NCI-H524 (cell line): Measurements from ENCODE around the gene TIMP3.

Experiments
- DNase-seq, 2 experiments: peaks; one replicate each; lab custom pipeline; 2025; lab: John Stamatoyannopoulos, UW

TIMP3 gene

DNA sequence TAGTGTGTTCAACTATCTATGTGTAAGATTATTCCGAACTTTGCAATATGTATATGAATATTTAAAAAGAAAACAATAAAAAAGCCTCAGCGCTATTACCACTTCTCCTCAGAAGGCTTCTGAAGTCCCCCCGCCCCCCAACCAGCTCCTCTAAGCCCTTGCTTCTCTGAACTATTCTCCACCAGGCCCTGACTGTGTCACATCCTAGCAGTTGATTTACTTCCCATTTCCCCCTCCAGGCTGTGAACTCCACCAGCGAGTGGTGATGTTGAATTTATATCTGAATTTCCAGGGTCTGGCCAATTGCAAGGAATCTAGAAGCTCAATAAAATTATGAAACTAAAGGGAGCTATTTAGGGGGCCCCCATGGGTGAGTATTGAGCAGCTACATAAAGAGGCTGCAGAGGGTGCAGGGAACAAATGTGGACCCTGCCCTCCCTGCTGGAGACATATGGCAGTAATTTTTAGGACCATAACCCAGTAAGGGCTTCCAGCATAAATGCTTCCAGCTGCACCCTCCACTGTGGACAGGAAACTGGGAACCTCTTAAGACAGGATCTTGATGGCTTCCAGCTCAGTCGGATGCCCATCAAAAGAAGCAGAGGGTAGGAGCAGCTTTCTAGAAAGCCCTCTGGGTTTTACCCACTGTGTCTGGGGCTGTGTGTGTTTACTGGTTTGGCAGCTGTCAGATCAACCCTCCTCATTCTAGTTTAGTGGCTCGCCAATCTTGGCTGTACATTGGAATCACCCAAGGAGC lies 81.4 kb downstream of the TIMP3 start:
- peak in 1 of 2 experiments; percentile 23 for DNase-seq

DNA sequence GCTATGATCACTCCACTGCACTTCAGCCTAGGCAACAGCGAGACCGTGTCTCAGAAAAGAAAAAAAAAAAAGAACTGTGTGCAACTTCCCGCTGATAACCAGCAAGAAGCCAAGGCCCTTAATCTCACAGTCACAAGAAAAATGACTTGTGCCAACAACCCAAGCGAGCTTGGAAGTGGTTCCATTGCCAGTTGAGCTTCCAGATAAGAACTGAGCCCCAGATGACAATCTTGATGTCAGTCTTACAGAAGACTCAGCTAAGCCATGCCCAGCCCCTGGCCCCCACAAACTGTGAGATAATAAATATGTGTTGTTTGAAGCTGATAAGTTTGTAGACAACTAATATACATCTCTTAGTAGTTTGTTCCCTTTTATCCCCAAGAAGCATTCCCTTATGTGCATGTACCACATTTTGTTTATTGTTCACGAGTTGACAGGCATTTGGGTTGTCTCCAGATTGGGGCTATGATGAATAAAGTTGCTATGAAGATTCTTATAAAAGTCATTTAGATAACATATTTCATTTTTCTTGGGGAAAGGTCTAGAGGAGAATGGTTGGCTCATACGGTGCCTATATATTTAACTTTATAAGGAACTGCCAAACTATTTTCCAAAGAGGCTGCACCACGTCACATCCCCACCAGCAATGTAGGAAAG lies 85.9 kb downstream of the TIMP3 start:
- no peak for DNase-seq

DNA sequence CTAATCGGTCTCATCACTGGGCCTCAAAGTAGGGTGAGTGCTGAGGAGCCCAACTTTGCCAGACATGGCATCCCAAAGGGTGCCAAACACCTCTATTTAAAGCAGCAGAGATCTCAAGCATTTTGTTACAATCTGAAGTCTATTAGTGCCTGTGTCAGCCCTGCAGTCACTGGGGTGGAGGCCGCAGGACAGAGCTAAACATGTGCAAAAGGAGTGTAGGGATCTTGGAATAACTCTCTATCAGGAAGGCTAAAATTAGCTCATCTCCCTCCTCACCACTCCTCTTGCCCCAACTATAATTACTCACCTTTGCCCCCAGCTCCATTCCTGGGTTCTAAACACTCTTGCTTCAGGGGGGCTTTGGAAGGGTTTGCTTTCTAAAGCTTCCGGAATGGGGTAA lies 87.5 kb downstream of the TIMP3 start:
- DNase-seq, result no peak

DNA sequence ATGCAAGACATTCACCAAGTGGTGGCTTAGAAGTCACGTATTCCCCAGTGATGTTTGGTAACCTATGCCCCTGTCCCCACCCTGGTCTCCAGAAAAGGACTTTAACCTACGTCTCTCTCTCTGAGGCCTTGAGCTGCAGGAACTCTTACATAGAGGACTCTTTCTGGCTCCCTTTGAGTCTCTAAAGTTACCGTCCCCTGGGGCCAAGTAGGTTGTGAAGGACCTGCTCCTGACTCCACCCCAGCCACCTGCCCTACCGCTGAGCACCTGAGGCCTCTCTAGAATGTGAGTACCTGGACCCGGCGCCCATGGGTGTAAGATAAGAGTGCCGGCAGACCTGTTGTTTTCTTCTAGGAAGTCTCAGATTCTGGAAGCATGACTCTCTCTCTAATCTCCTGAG lies 95.4 kb downstream of the TIMP3 start:
- DNase-seq, result no peak

DNA sequence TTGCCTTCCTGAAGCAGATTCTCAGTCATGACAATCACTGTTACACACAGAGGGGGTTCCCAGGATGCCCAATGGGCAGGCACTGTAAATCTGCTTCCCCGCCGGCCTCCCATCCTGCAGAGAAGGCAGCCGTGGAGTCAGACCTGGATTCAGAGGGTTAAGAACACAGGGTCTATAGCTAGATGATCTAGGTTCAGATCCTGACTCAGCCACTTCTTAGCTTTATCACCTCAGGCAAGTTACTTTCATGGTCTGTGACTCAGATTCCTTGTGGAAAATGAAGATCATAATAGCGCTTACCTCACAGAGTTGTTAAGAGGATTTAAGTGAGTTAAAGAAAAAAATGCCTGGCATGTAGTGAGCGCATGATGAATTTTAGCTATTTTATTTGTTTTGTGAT lies 95.9 kb downstream of the TIMP3 start:
- no peak for DNase-seq

DNA sequence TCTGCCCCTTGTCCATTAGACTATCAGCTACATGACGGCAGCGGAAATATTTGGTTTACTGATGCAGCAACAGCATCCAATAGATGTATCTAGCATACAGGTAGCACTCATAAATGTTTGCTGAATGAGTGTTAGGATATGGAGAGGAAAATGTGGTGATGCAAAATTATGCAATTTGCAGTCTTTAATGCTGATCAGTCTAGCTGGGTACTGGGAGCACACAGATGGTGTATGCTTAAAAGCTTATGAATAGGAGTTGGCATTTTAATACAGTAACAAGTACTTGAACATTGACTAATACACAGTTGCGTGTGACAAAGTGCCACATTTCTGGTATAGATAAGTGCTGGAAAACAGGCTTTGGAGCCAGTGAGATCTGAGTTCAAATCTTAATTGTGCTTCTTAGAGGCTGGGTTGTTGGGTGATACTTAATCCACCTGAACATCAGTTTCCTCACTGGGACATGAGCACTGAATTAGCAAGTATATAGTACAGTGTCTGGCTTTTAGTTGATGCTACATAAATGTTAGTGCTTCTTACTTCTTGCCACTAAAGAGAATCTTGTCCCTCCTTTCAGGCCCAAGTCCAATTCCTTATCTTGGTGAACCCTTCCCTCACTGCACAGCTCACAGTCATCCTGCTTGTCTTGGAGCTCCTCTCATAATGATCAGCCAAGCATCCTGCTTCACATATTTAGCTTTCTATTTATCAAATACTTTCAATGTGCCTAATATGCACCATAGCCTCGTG lies 99.6 kb downstream of the TIMP3 start:
- peak in 1 of 2 experiments; percentile 17 for DNase-seq

DNA sequence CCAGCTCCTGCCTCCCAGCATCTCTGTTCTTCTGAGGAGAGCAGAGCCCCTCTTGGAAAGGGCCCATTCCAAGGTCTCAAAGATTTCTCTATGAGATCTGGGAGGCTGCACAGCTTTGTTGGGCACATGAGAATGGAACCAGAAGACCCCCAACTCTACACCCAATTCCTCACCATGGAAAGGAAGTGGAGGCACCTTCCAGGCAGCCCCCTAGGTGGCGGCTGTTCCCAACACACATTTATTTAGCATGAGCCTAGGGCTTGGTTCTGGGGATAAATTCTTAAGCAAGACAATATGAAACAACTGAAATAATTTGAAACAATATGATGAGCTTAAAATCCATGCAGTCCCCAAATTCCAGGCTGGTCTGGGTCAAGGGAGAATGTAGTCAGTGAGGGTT lies 100.4 kb downstream of the TIMP3 start:
- no peak for DNase-seq

DNA sequence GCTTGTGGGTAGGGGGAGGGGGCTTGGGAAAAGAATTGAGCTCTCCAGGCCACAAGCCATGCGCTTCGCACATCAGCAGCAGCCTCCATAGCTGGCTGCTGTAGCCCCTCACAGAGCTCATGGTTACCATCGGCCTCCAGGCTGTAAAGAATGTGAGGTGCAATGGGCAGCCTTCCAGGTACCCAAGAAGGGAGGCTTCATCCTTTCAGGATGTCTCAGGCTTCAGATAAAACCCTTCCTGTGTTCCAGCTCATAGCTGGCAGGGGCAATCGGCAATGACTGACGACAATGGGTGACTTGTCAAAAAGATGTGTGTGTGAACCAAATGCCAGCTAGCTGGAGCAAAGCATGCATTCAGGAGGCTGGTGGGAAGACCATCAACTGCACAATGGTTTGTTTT lies 102.0 kb downstream of the TIMP3 start:
- no peak for DNase-seq

DNA sequence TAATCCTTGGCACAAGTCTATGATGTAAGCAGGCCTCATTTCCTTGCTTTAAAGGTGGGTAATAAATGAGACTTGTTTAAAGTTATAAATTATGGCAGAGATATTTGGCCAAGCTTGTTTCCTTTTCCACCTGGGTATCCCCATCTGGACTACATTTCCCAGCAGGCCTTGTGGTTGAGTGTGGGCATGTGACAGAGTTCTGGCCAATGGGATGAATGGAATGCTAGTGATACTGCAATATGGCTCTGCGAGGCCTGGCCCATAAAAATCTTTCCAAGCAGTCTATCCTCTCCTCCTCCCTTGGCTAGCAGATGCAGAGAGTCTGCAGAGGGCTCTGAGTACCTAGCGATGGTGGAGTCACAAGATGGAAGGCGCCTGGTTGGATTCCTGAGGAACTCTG lies 102.5 kb downstream of the TIMP3 start:
- peak in 1 of 2 experiments; percentile 36 for DNase-seq

DNA sequence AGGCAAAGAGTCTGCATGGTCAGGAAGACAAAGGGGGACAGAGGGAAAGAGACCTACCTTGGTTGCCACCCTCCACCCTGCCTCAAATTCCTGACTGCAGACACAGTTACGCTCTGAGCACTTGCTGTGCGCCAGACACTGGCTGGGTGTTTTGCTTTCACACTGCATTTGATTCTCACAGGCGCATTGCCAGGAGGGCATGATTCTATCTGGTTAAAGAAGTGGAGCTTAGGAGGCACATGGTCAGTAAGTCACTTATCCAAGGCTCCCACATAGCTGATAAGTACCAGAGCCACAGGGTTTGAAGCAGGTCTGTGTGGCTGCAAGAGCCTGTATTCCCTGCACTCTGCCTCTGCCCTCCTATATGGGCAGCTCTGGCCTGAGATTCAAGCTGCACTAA lies 103.9 kb downstream of the TIMP3 start:
- no peak for DNase-seq

DNA sequence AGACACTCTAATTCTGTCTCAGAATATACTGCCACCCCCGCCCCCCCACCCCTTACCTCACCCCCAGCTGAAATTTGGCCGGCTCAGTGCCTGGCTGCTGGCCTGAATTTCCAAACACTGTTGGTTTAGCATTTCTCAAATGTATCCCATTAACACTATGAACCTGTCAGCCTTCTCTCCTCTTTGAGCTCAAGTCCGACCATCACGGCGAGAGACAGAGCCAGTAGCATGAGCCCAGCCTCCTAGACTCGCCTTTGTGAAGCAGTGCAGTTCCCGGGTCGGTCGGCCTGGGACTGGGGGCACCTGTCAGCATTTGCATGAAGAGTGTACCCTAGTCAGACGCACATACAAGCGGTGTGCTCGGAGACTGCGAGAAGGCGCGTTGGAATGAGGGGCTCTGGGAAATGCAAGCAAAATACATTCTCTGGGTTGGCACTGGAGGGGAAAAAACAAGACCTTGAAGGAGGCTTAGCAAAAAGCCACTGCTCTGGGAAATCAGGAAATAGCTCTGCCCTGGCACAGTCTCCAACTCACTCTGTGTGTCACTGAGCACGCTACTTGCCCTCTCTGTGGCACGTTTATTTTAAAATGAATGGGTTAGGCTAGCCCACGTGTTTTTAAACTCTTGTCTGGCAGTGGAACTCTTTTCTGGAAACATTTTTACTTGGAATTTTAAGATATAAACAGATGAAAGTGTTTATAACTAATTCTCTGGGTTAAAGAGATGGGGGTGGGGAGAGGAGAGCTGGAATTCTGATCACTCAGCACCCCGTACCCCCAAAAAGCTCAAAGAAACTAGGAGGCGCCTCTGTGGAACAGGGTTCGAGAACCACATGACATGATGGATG lies 108.3 kb downstream of the TIMP3 start:
- no peak for DNase-seq

DNA sequence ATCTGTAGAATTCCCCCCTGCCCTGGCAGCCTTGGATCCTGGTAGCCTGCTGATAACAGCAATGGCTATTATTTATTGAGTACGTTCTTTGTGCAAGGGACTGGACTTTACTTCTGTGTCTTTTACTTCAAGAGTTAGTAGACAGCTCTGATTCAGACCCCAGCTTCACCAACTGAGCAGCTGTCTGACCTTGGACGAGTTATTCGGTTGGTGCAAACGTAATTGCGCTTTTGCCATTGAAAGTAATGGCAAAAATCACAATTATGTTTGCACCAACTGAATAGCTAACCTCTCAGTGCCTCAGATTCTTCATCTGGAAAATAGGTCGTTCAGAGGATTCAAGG lies 108.9 kb downstream of the TIMP3 start:
- no peak for DNase-seq

DNA sequence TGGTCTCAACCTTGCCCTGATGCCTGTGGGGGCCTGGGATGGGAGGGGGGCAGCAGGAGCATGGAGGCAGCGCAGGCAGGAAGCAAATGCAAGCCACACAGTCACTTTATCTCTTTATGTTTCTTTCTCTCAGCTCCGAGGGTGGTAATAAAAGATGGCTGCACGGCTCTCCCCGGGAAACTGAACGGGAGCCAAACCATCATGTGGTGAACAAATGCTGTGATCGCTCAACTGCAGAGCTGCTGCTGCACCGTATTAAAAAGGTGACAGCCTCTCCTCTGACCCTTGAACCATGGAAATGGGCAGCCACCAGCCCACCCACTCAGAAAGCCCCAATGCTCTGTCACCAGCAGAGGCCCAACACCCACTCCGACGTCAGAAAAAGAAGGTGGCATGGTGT lies 110.0 kb downstream of the TIMP3 start:
- no peak for DNase-seq
